Erythroblast (primary cell): Measurements from ENCODE around the gene ELP4.

ENCODE experiments used
- GATA1 ChIP-seq: IDR thresholded peaks from 2 replicates; pipeline ENCODE4 v1.6.1; 2011; ENCODE audit warnings: low read depth, mild to moderate bottlenecking, control low read depth, low read length, moderate library complexity
- POLR2A ChIP-seq: IDR thresholded peaks from 2 replicates; pipeline ENCODE4 v1.6.1; 2011; ENCODE audit warnings: mild to moderate bottlenecking, low read length

DNA sequence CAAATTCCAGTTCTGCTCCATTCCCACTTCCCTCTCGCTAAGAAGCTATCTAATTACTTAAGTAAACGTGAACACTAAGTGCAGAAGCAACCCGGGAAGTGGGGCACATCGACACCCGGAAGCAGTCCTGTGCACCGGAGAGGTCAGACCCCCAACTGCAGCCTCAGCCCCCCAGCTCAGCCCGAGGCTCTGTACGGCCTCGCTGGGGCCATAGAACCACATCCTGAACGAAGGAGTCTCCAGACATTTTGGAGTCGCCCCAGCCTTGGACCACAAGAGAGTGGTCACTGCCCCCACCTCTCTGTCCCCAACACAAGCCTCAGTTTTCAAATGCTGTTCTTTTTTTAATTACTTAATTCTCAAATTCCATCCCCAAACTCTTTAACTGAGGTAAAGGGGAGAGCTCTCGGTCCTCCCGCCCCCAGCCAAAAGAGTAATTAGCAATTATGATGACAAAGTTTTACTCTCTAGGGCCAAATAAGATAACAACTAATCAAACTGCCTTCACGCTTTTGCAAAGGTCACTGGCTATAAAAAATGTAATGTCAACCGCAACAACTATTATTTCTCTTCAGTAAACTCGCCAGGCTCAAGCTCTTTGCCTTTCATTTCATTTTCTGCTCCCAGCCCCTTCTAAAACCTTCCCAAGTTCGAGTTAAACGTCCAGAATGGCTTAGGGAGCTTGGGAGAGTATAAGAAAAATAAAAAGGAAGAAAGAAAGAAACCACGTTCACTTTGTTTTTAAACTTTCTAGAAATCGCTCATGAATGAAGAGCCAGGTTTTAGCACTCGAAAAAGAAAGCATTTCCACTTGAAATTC, 299.4 kb downstream of the ELP4 start:
- TF ChIP-seq POLR2A (no peak), GATA1 (no peak)
